SK-N-SH (cell line): ENCODE data around the gene EXOC2. TPM values are rescaled to one million over a fixed set of nuclear protein-coding genes. Genes with fewer than 3 reads are reported as not detected.

ENCODE experiments used
- CTCF ChIA-PET: fragments of 300-600, 350-600 bp; formaldehyde crosslinking; extraction: SDS; loops from one replicate; lab custom pipeline; 2021; lab: Yijun Ruan, JAX
- POLR2A ChIA-PET: fragments of 350-600 bp; sonication (Branson Sonifier 250); formaldehyde crosslinking; extraction: SDS; loops from one replicate; lab custom pipeline; 2020; ENCODE audit warnings: antibody characterized with exemption, inconsistent platforms; lab: Yijun Ruan, JAX
- DNase-seq: peaks from one replicate; pipeline ENCODE4 v3.0.0; 2012
- H2AFZ ChIP-seq: fragments of 200-600 bp; sonication (generic); 2 replicates; pipeline ENCODE4 v1.8.1; 2016; ENCODE audit warnings: antibody characterized with exemption, mild to moderate bottlenecking, low read depth
- H3F3A ChIP-seq: fragments of 200-600 bp; sonication (generic); replicated peaks from 2 replicates; pipeline ENCODE3; 2016; ENCODE audit warnings: antibody characterized with exemption, mild to moderate bottlenecking; ENCODE audit not compliant: insufficient read depth
- H3K27ac ChIP-seq, 2 experiments: fragments of 200-500 bp in 1 of 2; fragments of 200-600 bp in 1 of 2; sonication (Bioruptor generic) in 1 of 2; sonication (generic), shearing (Covaris generic) in 1 of 2; 2 replicates each; pipeline versions ENCODE4 v1.5.1 to v1.6.1; 2014 to 2016; ENCODE audit warnings: low read depth in 2 of 2, inconsistent platforms in 1 of 2, low read length in 1 of 2, mild to moderate bottlenecking in 1 of 2, mixed read lengths in 1 of 2
- H3K27me3 ChIP-seq: fragments of 200-600 bp; sonication (generic), shearing (Covaris generic); 2 replicates; pipeline ENCODE4 v1.6.1; 2016; ENCODE audit warnings: mixed run types; ENCODE audit not compliant: insufficient read depth
- H3K36me3 ChIP-seq, 2 experiments: fragments of 200-500 bp in 1 of 2; fragments of 200-600 bp in 1 of 2; sonication (Bioruptor generic) in 1 of 2; sonication (generic) in 1 of 2; replicated peaks in 1 of 2; 2 replicates each; pipeline versions ENCODE3 to v1.5.1; 2014 to 2016; ENCODE audit warnings: low read length in 1 of 2, mild to moderate bottlenecking in 1 of 2; ENCODE audit not compliant: insufficient read depth in 2 of 2, control insufficient read depth in 1 of 2
- H3K4me1 ChIP-seq, 2 experiments: fragments of 200-500 bp in 1 of 2; fragments of 200-600 bp in 1 of 2; sonication (Bioruptor generic) in 1 of 2; sonication (generic), shearing (Covaris generic) in 1 of 2; 2 replicates each; pipeline versions ENCODE4 v1.5.1 to v1.6.1; 2014 to 2016; ENCODE audit warnings: low read depth in 1 of 2, low read length in 1 of 2, mixed run types in 1 of 2; ENCODE audit not compliant: insufficient read depth in 2 of 2, control insufficient read depth in 1 of 2
- H3K4me2 ChIP-seq: fragments of 200-600 bp; sonication (generic), shearing (Covaris generic); 2 replicates; pipeline ENCODE4 v1.6.1; 2017; ENCODE audit warnings: mixed run types
- H3K4me3 ChIP-seq, 2 experiments: fragments of 200-500 bp in 1 of 2; fragments of 200-600 bp in 1 of 2; sonication (Bioruptor generic) in 1 of 2; sonication (generic), shearing (Covaris generic) in 1 of 2; 2 replicates each; pipeline versions ENCODE4 v1.5.1 to v1.8.1; 2014 to 2016; ENCODE audit warnings: low read depth in 2 of 2, inconsistent platforms in 1 of 2, low read length in 1 of 2, mild to moderate bottlenecking in 1 of 2, mixed read lengths in 1 of 2, moderate library complexity in 1 of 2
- H3K79me2 ChIP-seq: fragments of 200-600 bp; sonication (generic); 2 replicates; pipeline ENCODE4 v1.8.1; 2017; ENCODE audit warnings: mild to moderate bottlenecking; ENCODE audit not compliant: insufficient read depth
- H3K9ac ChIP-seq: fragments of 200-600 bp; sonication (generic); 2 replicates; pipeline ENCODE4 v1.6.1; 2017; ENCODE audit warnings: mixed run types
- H3K9me2 ChIP-seq: fragments of 200-600 bp; sonication (generic); 2 replicates; pipeline ENCODE4 v1.6.1; 2017; ENCODE audit warnings: mixed run types
- H3K9me3 ChIP-seq: fragments of 200-600 bp; sonication (generic); 2 replicates; pipeline ENCODE4 v1.6.1; 2017; ENCODE audit warnings: mixed run types, mild to moderate bottlenecking, moderate library complexity
- H4K20me1 ChIP-seq: fragments of 200-600 bp; sonication (generic); 2 replicates; pipeline ENCODE4 v1.6.1; 2017; ENCODE audit warnings: mild to moderate bottlenecking, mixed run types; ENCODE audit not compliant: insufficient read depth
- CHD2 ChIP-seq: fragments of 150-350 bp; IDR thresholded peaks from 2 replicates; pipeline ENCODE4 v1.6.1; 2018; ENCODE audit warnings: low read length; ENCODE audit not compliant: partially characterized antibody
- CTCF ChIP-seq: fragments of 200-600 bp; sonication (generic); IDR thresholded peaks from 2 replicates; pipeline ENCODE4 v1.6.1; 2017; ENCODE audit warnings: antibody characterized with exemption, mild to moderate bottlenecking, moderate library complexity
- EP300 ChIP-seq, 2 experiments: IDR thresholded peaks; 2 replicates each; pipeline versions ENCODE4 v1.4.0 to v1.6.1; 2012; ENCODE audit warnings: borderline replicate concordance in 1 of 2, low read depth in 1 of 2, low read length in 1 of 2
- FOSL2 ChIP-seq: IDR thresholded peaks from 2 replicates; pipeline ENCODE4 v1.4.0; 2012; ENCODE audit warnings: low read depth, mild to moderate bottlenecking, moderate library complexity, borderline replicate concordance
- MAX ChIP-seq: IDR thresholded peaks from 2 replicates; pipeline ENCODE4 v1.4.0; 2012; ENCODE audit warnings: low read depth
- MEF2A ChIP-seq: IDR thresholded peaks from 2 replicates; pipeline ENCODE4 v1.4.0; 2012; ENCODE audit warnings: low read depth, borderline replicate concordance
- NFIC ChIP-seq: IDR thresholded peaks from 2 replicates; pipeline ENCODE4 v1.4.0; 2012; ENCODE audit warnings: borderline replicate concordance
- NRF1 ChIP-seq: IDR thresholded peaks from 2 replicates; pipeline ENCODE4 v1.6.1; 2012; ENCODE audit warnings: low read depth, mild to moderate bottlenecking, low read length
- RCOR1 ChIP-seq: fragments of 150-350 bp; IDR thresholded peaks from 2 replicates; pipeline ENCODE4 v1.6.1; 2017; ENCODE audit warnings: antibody characterized with exemption, low read length
- RFX5 ChIP-seq: IDR thresholded peaks from 2 replicates; pipeline ENCODE4 v1.6.1; 2012; ENCODE audit warnings: mild to moderate bottlenecking, improper control_type of control experiment, low read length
- RXRA ChIP-seq: IDR thresholded peaks from 2 replicates; pipeline ENCODE4 v1.4.0; 2012; ENCODE audit warnings: low read depth, mild to moderate bottlenecking, borderline replicate concordance
- SIN3A ChIP-seq: IDR thresholded peaks from 2 replicates; pipeline ENCODE4 v1.6.1; 2012; ENCODE audit warnings: low read depth, mild to moderate bottlenecking, low read length, moderate library complexity, borderline replicate concordance
- TCF12 ChIP-seq: IDR thresholded peaks from 2 replicates; pipeline ENCODE4 v1.4.0; 2012
- TEAD4 ChIP-seq: IDR thresholded peaks from 2 replicates; pipeline ENCODE4 v1.4.0; 2012; ENCODE audit warnings: mild to moderate bottlenecking, borderline replicate concordance; ENCODE audit not compliant: insufficient read depth
- WGBS: methylation state at CpG from one replicate; pipeline ENCODE4 v1.1.6; 2017; ENCODE audit warnings: low lambda C conversion rate; 5-methylcytosine and 5-hydroxymethylcytosine counted together
- polyA plus RNA-seq, 3 experiments: library from polyadenylated mRNA; depleted of rRNA; stranded (reverse); fragments of >200 nt; gene quantifications; 2 replicates each; pipeline ENCODE4 v1.2.3, GENCODE V29; 2012
- TF ChIP-seq, protein P1 (sequence below): fragments of 150-350 bp; IDR thresholded peaks from 2 replicates; pipeline ENCODE4 v1.6.1; 2016; ENCODE audit warnings: mild to moderate bottlenecking, low read depth, low read length
- TF ChIP-seq, protein P2 (sequence below): fragments of 150-350 bp; IDR thresholded peaks from 2 replicates; pipeline ENCODE4 v1.6.1; 2017; ENCODE audit warnings: antibody characterized with exemption, low read length, low read depth, borderline replicate concordance

Gene EXOC2
- polyA plus RNA-seq, 1 of the 3 experiments (the other 2 are of a cell fraction) = 10.6 TPM

DNA sequence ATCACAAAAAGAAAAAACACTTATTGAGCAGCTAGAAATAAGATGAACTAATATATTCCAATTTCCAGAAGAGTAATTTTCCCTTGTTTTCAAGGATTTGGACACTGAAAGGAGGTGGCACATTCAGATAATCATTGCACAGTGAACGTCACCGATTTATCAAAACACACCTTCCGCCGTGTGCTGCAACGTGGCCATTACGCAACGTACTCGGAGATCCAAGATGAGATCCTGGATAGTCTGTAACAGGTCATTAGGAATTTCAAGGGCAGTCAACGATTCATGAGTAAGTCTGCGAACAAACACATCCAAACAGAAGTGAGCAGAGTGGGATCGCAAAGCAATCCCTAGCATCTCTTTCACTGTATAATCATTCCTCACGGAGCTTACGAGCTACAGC is 129.1 kb downstream of the EXOC2 start:
- CTCF ChIA-PET = interaction anchor here (0.6 to 1.5 kb wide), 2 partner anchors 14 to 225 kb away, joined by 3 to 4 read pairs; no protein-coding TSS in a partner anchor
- Histone ChIP-seq H3F3A (no peaks in the 10 kb centered on the region), H3K4me2 (no peak overlapping the region), H2AFZ (no peak overlapping the region), H3K4me3 (no peak overlapping the region), H3K79me2 (no peaks in the 10 kb centered on the region)
- no peak for TF ChIP-seq MEF2A
- no peak for TF ChIP-seq SIN3A
- no peak for TF ChIP-seq RXRA
- TF ChIP-seq RCOR1 = no peak
- TF ChIP-seq TEAD4 = no peak
- TF ChIP-seq FOSL2 = no peak
- TF ChIP-seq TCF12 = no peak
- TF ChIP-seq CTCF = no peak
- TF ChIP-seq CHD2 = no peak
- TF ChIP-seq, protein P1, sequence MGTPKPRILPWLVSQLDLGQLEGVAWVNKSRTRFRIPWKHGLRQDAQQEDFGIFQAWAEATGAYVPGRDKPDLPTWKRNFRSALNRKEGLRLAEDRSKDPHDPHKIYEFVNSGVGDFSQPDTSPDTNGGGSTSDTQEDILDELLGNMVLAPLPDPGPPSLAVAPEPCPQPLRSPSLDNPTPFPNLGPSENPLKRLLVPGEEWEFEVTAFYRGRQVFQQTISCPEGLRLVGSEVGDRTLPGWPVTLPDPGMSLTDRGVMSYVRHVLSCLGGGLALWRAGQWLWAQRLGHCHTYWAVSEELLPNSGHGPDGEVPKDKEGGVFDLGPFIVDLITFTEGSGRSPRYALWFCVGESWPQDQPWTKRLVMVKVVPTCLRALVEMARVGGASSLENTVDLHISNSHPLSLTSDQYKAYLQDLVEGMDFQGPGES = no peak
- TF ChIP-seq, protein P2, sequence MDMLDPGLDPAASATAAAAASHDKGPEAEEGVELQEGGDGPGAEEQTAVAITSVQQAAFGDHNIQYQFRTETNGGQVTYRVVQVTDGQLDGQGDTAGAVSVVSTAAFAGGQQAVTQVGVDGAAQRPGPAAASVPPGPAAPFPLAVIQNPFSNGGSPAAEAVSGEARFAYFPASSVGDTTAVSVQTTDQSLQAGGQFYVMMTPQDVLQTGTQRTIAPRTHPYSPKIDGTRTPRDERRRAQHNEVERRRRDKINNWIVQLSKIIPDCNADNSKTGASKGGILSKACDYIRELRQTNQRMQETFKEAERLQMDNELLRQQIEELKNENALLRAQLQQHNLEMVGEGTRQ = no peak
- TF ChIP-seq MAX = no peak
- no peak for TF ChIP-seq NFIC
- TF ChIP-seq NRF1 = no peak
- no peak for TF ChIP-seq RFX5
- TF ChIP-seq EP300 (IDR thresholded peaks at IDR 0.05; ENCODE audit: borderline replicate concordance in 1 of 2, low read depth in 1 of 2, low read length in 1 of 2) = no peak
- TF ChIP-seq, all 33 proteins: peak for 0
- Histone ChIP-seq H3K4me1 (no peaks in the 10 kb centered on the region; a peak in 1 of 4 replicates), H3K9me3 (no peaks in the 10 kb centered on the region), H4K20me1 (no peaks in the 10 kb centered on the region; the same call in 1 of the 2 replicates), H3K9me2 (no peaks in the 10 kb centered on the region), H3K27me3 (no peaks in the 10 kb centered on the region), H3K27ac (no peak overlapping the region), H3K9ac (no peak overlapping the region), H3K36me3 (peaks cover 30 to 44% of the 10 kb centered on the region in 2 experiments)
- no peak for DNase-seq
- 98% methylated on average over 13 of the region's 13 CpGs for WGBS
- POLR2A ChIA-PET = no interaction called here
